NCI-H1436 (cell line): ENCODE results near the gene NOP9.
"Not testable (repeated sequence)": the region's sequence is repeated elsewhere in the genome, so short reads cannot be mapped to it uniquely, and the experiment has no call there.

ENCODE experiments used
- DNase-seq: peaks from one replicate; lab custom pipeline; 2025; lab: John Stamatoyannopoulos, UW

Gene NOP9

DNA sequence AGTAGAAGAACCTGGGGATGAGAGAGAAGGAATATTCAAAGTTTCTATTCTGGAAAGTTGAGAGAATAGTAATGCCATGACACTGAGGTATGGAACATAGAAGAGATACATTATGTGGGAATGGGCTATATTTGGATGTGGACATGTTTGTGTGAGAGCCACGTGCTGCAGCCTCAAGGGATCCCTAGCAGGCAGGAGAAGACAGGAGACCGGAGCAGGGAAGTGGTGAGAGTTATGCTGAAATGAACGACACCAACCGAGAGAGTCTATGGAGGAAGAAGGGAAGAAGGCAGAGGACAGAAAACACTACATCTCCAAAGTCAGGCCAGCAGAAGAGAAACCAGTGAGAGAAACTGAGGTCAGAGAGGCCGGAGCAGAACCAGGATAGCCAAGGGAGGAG, 50.1 kb downstream of the NOP9 start:
- no peak for DNase-seq

DNA sequence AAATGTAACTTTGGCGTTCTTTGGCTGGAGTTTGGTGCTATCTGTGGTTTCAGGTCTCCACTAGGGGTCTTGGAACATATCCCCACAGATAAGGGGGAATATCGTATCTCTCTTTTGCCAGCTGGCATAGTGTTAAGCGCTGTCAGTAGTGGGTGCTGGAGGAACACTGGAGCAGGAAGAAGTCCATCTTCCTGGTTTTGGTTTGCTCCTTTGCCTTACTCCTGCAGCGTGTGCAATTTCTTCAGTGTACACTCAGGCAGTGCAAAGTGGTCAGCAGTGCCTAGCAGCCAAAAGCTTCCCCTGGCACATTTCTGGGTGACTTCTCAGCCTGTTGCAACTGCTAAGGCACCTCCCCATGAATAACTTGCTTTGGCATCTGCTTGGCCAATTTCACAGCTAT, 51.9 kb downstream of the NOP9 start:
- DNase-seq = no peak

DNA sequence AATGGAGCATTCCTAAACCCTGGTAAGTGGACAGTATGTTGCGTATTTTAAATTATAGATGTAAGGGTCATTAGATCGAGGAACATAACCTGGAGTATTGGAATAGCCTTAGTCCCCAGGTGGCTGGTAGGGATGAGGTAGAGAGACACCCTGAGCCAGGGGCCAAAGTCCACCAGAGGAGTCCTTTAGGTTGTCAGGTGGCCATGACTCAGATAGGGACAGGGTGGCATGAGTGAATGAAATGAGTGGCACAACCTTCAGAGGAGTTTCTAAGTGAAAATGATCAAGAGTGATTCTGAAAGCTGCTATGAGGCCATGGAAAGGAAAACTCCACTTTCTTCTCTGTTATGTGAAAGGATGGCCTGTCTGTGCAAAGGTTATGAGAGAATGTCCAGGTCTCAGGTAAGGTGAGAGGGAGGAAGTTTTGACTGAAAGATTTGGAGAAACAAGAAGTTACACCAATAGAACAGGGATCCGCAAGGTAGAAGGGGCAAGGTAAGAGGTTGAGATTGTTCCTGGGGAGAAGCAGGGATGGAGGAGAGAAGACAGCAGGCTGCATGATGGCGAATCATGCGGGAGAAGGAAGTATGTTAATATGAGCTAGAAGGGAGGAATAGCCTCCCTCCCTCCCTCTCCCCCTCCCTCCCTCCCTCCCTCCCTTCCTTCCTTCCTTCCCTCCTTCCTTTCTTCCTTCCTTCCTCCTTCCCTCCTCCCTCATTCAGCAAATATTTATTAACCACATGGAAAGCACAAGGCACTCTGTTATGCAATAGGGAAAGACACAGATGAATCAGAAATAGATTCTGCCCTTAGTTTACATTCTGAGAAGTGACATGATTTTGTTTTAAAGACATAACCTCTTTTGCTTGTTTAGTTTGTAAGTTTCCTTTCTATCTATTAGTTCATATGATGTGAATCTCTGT, 54.2 kb downstream of the NOP9 start:
- DNase-seq = no peak

DNA sequence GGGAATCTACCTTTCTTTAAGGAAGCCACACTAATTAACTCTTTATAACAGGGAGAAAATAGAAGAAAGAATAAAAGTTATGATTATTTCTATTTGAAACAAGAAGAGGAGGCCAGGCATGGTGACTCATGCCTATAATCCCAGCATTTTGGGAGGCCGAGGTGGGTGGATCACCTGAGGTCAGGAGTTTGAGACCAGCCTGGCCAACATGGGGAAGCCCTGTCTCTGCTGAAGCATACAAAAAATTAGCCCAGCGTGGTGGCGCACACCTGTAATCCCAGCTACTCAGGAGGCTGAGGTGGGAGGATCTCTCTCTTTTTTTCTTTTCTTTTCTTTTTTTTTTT, 54.8 kb downstream of the NOP9 start:
- not testable (repeated sequence) for DNase-seq

DNA sequence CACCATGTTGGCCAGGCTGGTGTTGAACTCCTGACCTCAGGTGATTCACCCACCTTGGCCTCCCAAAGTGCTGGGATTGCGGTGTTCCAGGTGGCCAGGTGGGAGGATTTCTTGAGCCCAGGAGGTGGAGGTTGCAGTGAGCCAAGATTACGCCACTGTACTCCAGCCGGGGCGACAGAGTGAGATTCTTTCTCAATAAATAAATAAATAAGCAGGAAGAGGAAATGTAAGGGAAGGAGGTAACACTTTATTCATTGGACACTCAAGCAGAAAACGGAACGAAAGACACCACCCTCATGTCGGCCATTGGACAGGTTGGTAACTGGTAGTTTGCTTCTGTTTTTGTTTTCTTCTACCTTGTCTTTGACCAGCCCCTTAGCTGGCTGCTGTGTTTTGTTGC, 55.4 kb downstream of the NOP9 start:
- no peak for DNase-seq

DNA sequence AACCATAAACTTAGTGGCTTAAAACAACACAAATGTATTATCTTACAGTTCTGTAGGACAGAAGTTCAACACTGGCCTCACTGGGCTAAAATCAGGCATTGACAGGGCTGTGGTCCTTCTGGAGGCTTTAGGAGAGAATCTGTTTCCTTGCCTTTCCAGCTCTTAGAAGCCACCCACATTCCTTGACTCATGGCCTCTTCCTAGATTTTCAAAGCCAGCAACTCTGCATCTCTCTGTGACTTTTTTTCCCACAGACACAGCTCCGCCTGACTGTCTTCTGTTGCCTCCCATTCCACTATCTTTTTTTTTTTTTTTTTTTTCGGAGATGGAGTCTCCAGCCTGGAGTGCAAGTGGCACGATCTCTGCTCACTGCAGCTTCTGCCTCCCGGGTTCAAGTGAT, 56.6 kb downstream of the NOP9 start:
- DNase-seq = no peak
